Fibroblast of lung (primary cell): Measurements from ENCODE around the gene TMEM117. TPM values are rescaled to one million over a fixed set of nuclear protein-coding genes. Genes with fewer than 3 reads are reported as not detected.

ENCODE experiments used
- DNase-seq, 2 donors: peaks; one replicate each; pipeline versions ENCODE4 v3.0.0 to v3.0.0-alpha.2; 2010; ENCODE audit warnings: low read depth in 2 of 2
- H2AFZ ChIP-seq: 2 replicates; pipeline ENCODE4 v1.5.1; 2012; ENCODE audit warnings: low read length, control low read depth, inconsistent platforms
- H3K27ac ChIP-seq: 2 replicates; pipeline ENCODE4 v1.5.1; 2011; ENCODE audit warnings: low read length, control low read depth; ENCODE audit not compliant: insufficient read depth
- H3K27me3 ChIP-seq: 2 replicates; pipeline ENCODE4 v1.5.1; 2011; ENCODE audit warnings: mild to moderate bottlenecking, low read length; ENCODE audit not compliant: control insufficient read depth, insufficient read depth
- H3K36me3 ChIP-seq: 2 replicates; pipeline ENCODE4 v1.5.1; 2011; ENCODE audit warnings: low read length; ENCODE audit not compliant: control insufficient read depth, insufficient read depth
- H3K4me1 ChIP-seq: 2 replicates; pipeline ENCODE4 v1.5.1; 2011; ENCODE audit warnings: low read length; ENCODE audit not compliant: control insufficient read depth, insufficient read depth; ENCODE audit errors: extremely low read depth
- H3K4me2 ChIP-seq: 2 replicates; pipeline ENCODE4 v1.5.1; 2011; ENCODE audit warnings: low read length, control low read depth; ENCODE audit not compliant: insufficient read depth; ENCODE audit errors: extremely low read depth
- H3K4me3 ChIP-seq, 4 experiments: fragments of 200-600 bp in 1 of 4; sonication (generic) in 1 of 4; replicated peaks in 1 of 4; 2 replicates each; pipeline ENCODE4 v1.5.1; 2011 to 2016; ENCODE audit warnings: low read length in 4 of 4, low read depth in 3 of 4, mild to moderate bottlenecking in 3 of 4, control low read depth in 2 of 4, inconsistent platforms in 1 of 4, mixed read lengths in 1 of 4; ENCODE audit not compliant: insufficient read depth in 1 of 4; ENCODE audit errors: control extremely low read depth in 1 of 4
- H3K79me2 ChIP-seq: 2 replicates; pipeline ENCODE4 v1.5.1; 2012; ENCODE audit warnings: mild to moderate bottlenecking, low read length, inconsistent platforms; ENCODE audit not compliant: control insufficient read depth, insufficient read depth
- H3K9ac ChIP-seq: 2 replicates; pipeline ENCODE4 v1.5.1; 2011; ENCODE audit warnings: mild to moderate bottlenecking, low read length, control low read depth; ENCODE audit not compliant: insufficient read depth
- H3K9me3 ChIP-seq: 2 replicates; pipeline ENCODE4 v1.5.1; 2012; ENCODE audit warnings: low read depth, low read length; ENCODE audit not compliant: control insufficient read depth, insufficient read depth
- H4K20me1 ChIP-seq: 2 replicates; pipeline ENCODE4 v1.5.1; 2011; ENCODE audit warnings: low read length; ENCODE audit not compliant: control insufficient read depth, insufficient read depth; ENCODE audit errors: extremely low read depth
- CTCF ChIP-seq, 2 donors: IDR thresholded peaks in 1 of 2; conservative IDR thresholded peaks in 1 of 2; 1 replicate in 1 of 2; 2 replicates in 1 of 2; pipeline ENCODE4 v1.5.1; 2011 to 2012; ENCODE audit warnings: low read length in 2 of 2, control low read depth in 1 of 2, inconsistent platforms in 1 of 2, low read depth in 1 of 2, mild to moderate bottlenecking in 1 of 2
- EZH2 ChIP-seq: IDR thresholded peaks from 2 replicates; pipeline ENCODE4 v1.5.1; 2012; ENCODE audit warnings: low read length, control low read depth, mild to moderate bottlenecking; ENCODE audit errors: missing control alignments
- polyA plus RNA-seq, 2 donors: library from polyadenylated mRNA; depleted of rRNA in 1 of 2; stranded (reverse) in 1 of 2; unstranded in 1 of 2; fragments of >200 nt; gene quantifications; 2 replicates each; pipeline ENCODE4 v1.2.1, GENCODE V29; 2011 to 2012; ENCODE audit warnings: missing spikeins in 1 of 2
- total RNA-seq: library from RNA; depleted of rRNA; stranded (reverse); fragments of >200 nt; gene quantifications from 2 replicates; pipeline ENCODE4 v1.2.1, GENCODE V29; 2014

Gene TMEM117
- total and polyA plus RNA-seq, 2 donors (not counting 1 experiment from before 2014, with no cell fraction given) = 7.6 to 7.8 TPM

- H3K79me2 ChIP-seq = no peaks in the 10 kb centered on the region
- H3K4me2 ChIP-seq = no peak overlapping the region
- H3K27ac ChIP-seq = no peak overlapping the region
- no peak for TF ChIP-seq EZH2
- TF ChIP-seq CTCF (conservative IDR thresholded peaks at IDR 0.05 in 1 of 2, IDR thresholded peaks at IDR 0.05 in 1 of 2; ENCODE audit: low read depth in 1 of 2, low read length in 2 of 2) = no peak
- H3K27me3 ChIP-seq = no peaks in the 10 kb centered on the region
- no peak overlapping the region for H3K9ac ChIP-seq
- H4K20me1 ChIP-seq = no peaks in the 10 kb centered on the region
- no peaks in the 10 kb centered on the region for H3K36me3 ChIP-seq
- H3K9me3 ChIP-seq = no peaks in the 10 kb centered on the region
- no peak for DNase-seq
- H2AFZ ChIP-seq = no peak overlapping the region
- no peak overlapping the region for H3K4me3 ChIP-seq
- H3K4me1 ChIP-seq = no peaks in the 10 kb centered on the region
Observed at GRCh38 chr12:44336577-44336976, 500.7 kb downstream of the TMEM117 start.

DNA sequence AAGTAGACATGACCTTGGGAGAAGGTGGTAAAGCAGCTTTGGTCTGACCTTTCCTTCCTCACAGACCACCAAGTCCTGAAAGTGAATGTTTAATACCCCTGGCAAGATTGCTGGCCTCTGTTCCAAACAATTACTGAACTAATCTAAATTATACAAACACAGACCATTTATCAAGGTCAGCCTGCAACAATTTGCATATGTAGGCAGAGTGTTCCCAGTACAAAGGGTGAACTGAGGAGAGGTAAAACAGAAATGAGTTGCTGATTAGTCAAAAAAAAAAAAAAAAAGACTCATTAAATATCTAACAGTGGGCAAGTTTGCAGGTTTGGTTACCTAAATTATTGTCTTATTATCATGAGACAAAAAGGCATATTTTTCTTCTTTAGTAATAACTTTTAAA is 506.5 kb downstream of the TMEM117 start:
- Histone ChIP-seq H3K4me3 (no peak overlapping the region), H3K27me3 (no peaks in the 10 kb centered on the region), H4K20me1 (no peaks in the 10 kb centered on the region), H2AFZ (no peak overlapping the region), H3K4me1 (no peaks in the 10 kb centered on the region), H3K9ac (no peak overlapping the region), H3K27ac (no peak overlapping the region), H3K9me3 (no peaks in the 10 kb centered on the region), H3K79me2 (no peaks in the 10 kb centered on the region), H3K36me3 (no peaks in the 10 kb centered on the region), H3K4me2 (no peak overlapping the region)
- DNase-seq = no peak
- no peak for TF ChIP-seq CTCF (conservative IDR thresholded peaks at IDR 0.05 in 1 of 2, IDR thresholded peaks at IDR 0.05 in 1 of 2; ENCODE audit: low read depth in 1 of 2, low read length in 2 of 2)
- TF ChIP-seq EZH2 = no peak

DNA sequence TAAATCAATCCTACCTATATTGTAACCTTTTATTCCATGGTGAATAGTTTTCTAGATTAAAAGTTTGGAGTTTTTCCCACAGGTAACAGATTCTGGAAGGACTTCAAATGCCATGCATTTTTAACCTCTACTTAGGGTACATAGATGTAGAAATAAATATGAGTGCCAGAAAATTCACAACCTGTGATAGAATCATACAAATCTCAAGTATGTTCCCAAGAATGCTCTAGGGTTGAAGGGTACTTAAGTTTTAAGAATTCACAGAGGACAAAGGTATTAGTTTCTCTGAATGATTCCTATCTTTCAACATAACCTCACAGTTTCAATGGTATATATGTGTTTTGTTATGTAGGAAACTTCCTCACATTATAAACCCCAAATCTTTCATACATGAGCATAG is 511.3 kb downstream of the TMEM117 start:
- TF ChIP-seq EZH2 (no peak), CTCF (conservative IDR thresholded peaks at IDR 0.05 in 1 of 2, IDR thresholded peaks at IDR 0.05 in 1 of 2; ENCODE audit: low read depth in 1 of 2, low read length in 2 of 2) (no peak)
- DNase-seq = no peak
- Histone ChIP-seq H3K9me3 (no peaks in the 10 kb centered on the region), H3K4me2 (no peak overlapping the region), H3K27me3 (no peaks in the 10 kb centered on the region), H3K4me3 (no peak overlapping the region), H3K27ac (no peak overlapping the region), H2AFZ (no peak overlapping the region), H3K9ac (no peak overlapping the region), H3K36me3 (no peaks in the 10 kb centered on the region), H4K20me1 (no peaks in the 10 kb centered on the region), H3K4me1 (no peaks in the 10 kb centered on the region), H3K79me2 (no peaks in the 10 kb centered on the region)
